ENCODE data around the gene NAALADL2. TPM values are rescaled to one million over a fixed set of nuclear protein-coding genes. Genes with fewer than 3 reads are reported as not detected.

Gene NAALADL2
- polyA plus RNA-seq, 3 donors, result not detected

GRCh38 chr3:175001091-175001490 lies 142.0 kb downstream of the NAALADL2 start:
- Histone ChIP-seq H3K4me1 (ENCODE audit: control insufficient read depth in 1 of 2, insufficient read depth in 2 of 2, low read length in 2 of 2) (no peaks in the 10 kb centered on the region), H2AFZ (ENCODE audit: insufficient read depth, low read depth, low read length, poor library complexity, severe bottlenecking) (no peak overlapping the region), H3K4me3 (replicated peaks in 1 of 3; ENCODE audit: low read depth in 2 of 3, low read length in 3 of 3) (no peak overlapping the region), H4K20me1 (ENCODE audit: insufficient read depth, low read length) (no peaks in the 10 kb centered on the region), H3K79me2 (ENCODE audit: insufficient read depth, low read length) (no peaks in the 10 kb centered on the region), H3K4me2 (replicated peaks; ENCODE audit: extremely low read depth, low read length, poor library complexity, severe bottlenecking) (no peak overlapping the region), H3K27ac (ENCODE audit: low read depth in 1 of 2, low read length in 2 of 2) (no peak overlapping the region), H3K9me3 (replicated peaks in 1 of 2; ENCODE audit: control insufficient read depth in 1 of 2, insufficient read depth in 1 of 2, low read length in 2 of 2) (peaks cover 0 to 6% of the 10 kb centered on the region in 2 donors), H3K9ac (ENCODE audit: insufficient read depth, low read length, poor library complexity, severe bottlenecking) (no peak overlapping the region), H3K36me3 (replicated peaks in 1 of 2; ENCODE audit: control insufficient read depth in 1 of 2, insufficient read depth in 2 of 2, low read length in 2 of 2) (no peaks in the 10 kb centered on the region), H3K27me3 (ENCODE audit: control insufficient read depth in 2 of 2, insufficient read depth in 2 of 2, low read length in 2 of 2) (no peaks in the 10 kb centered on the region)
- Mint-ChIP-seq H3K27ac (no peak overlapping the region), H3K4me3 (no peak overlapping the region), H3K27me3 (ENCODE audit: low read depth in 3 of 3) (no peaks in the 10 kb centered on the region), H3K9me3 (peaks cover 2 to 14% (median 6%) of the 10 kb centered on the region in 7 donors), H3K36me3 (no peaks in the 10 kb centered on the region), H3K4me1 (no peaks in the 10 kb centered on the region)
- intact Hi-C loops (cut with micrococcal nuclease), result no loop called here
- TF ChIP-seq, protein P1, sequence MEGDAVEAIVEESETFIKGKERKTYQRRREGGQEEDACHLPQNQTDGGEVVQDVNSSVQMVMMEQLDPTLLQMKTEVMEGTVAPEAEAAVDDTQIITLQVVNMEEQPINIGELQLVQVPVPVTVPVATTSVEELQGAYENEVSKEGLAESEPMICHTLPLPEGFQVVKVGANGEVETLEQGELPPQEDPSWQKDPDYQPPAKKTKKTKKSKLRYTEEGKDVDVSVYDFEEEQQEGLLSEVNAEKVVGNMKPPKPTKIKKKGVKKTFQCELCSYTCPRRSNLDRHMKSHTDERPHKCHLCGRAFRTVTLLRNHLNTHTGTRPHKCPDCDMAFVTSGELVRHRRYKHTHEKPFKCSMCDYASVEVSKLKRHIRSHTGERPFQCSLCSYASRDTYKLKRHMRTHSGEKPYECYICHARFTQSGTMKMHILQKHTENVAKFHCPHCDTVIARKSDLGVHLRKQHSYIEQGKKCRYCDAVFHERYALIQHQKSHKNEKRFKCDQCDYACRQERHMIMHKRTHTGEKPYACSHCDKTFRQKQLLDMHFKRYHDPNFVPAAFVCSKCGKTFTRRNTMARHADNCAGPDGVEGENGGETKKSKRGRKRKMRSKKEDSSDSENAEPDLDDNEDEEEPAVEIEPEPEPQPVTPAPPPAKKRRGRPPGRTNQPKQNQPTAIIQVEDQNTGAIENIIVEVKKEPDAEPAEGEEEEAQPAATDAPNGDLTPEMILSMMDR (IDR thresholded peaks at IDR 0.05), result no peak
- WGBS (ENCODE audit: insufficient coverage), result 100% methylated on average over 1 of the region's 1 CpG
- no peak for DNase-seq

- TF ChIP-seq, protein P1 (IDR thresholded peaks at IDR 0.05), result no peak
- H3K27ac ChIP-seq (ENCODE audit: low read depth in 1 of 2, low read length in 2 of 2), result no peak overlapping the region
- H3K4me3 ChIP-seq (replicated peaks in 1 of 3; ENCODE audit: low read depth in 2 of 3, low read length in 3 of 3), result no peak overlapping the region
- H3K79me2 ChIP-seq (ENCODE audit: insufficient read depth, low read length), result no peaks in the 10 kb centered on the region
- Mint-ChIP-seq H3K9me3 (peaks cover 0 to 5% (median 1%) of the 10 kb centered on the region in 7 donors), H3K36me3 (no peaks in the 10 kb centered on the region), H3K27ac (no peak overlapping the region), H3K4me1 (no peaks in the 10 kb centered on the region), H3K4me3 (no peak overlapping the region), H3K27me3 (ENCODE audit: low read depth in 3 of 3) (no peaks in the 10 kb centered on the region)
- no peak for DNase-seq
- H3K4me1 ChIP-seq (ENCODE audit: control insufficient read depth in 1 of 2, insufficient read depth in 2 of 2, low read length in 2 of 2), result no peaks in the 10 kb centered on the region
- H4K20me1 ChIP-seq (ENCODE audit: insufficient read depth, low read length), result no peaks in the 10 kb centered on the region
- H2AFZ ChIP-seq (ENCODE audit: insufficient read depth, low read depth, low read length, poor library complexity, severe bottlenecking), result no peak overlapping the region
- H3K9me3 ChIP-seq (replicated peaks in 1 of 2; ENCODE audit: control insufficient read depth in 1 of 2, insufficient read depth in 1 of 2, low read length in 2 of 2), result peaks cover 0 to 3% of the 10 kb centered on the region in 2 donors
- no peaks in the 10 kb centered on the region for H3K27me3 ChIP-seq (ENCODE audit: control insufficient read depth in 2 of 2, insufficient read depth in 2 of 2, low read length in 2 of 2)
- no CpG with 5 or more reads among the region's 1 CpG for WGBS (ENCODE audit: insufficient coverage)
- H3K4me2 ChIP-seq (replicated peaks; ENCODE audit: extremely low read depth, low read length, poor library complexity, severe bottlenecking), result no peak overlapping the region
- intact Hi-C loops (cut with micrococcal nuclease), result no loop called here
- H3K36me3 ChIP-seq (replicated peaks in 1 of 2; ENCODE audit: control insufficient read depth in 1 of 2, insufficient read depth in 2 of 2, low read length in 2 of 2), result no peaks in the 10 kb centered on the region
- no peak overlapping the region for H3K9ac ChIP-seq (ENCODE audit: insufficient read depth, low read length, poor library complexity, severe bottlenecking)
These were observed 143.6 kb downstream of the NAALADL2 start for GRCh38 chr3:175002732-175003143.

All from CD14-positive monocyte (primary cell).